ENCODE results near the gene ALK.

Gene ALK

GRCh38 chr2:29262681-29263260 lies 658.6 kb downstream of the ALK start:
- H3K9me3 ChIP-seq (replicated peaks; ENCODE audit: insufficient read depth, low read length) = no peaks in the 10 kb centered on the region
- no peak overlapping the region for H2AFZ ChIP-seq (ENCODE audit: low read length)
- no peak overlapping the region for H3K4me2 ChIP-seq (ENCODE audit: low read depth, low read length)
- H3F3A ChIP-seq (ENCODE audit: insufficient read depth, low read length) = no peaks in the 10 kb centered on the region
- no peaks in the 10 kb centered on the region for H3K27me3 ChIP-seq (replicated peaks; ENCODE audit: insufficient read depth, low read length)
- DNase-seq = no peak
- H4K20me1 ChIP-seq (ENCODE audit: insufficient read depth, low read length) = no peaks in the 10 kb centered on the region
- no peaks in the 10 kb centered on the region for H3K9me2 ChIP-seq (replicated peaks; ENCODE audit: insufficient read depth, low read length)
- TF ChIP-seq EZH2 (optimal IDR thresholded peaks at IDR 0.05; ENCODE audit: low read depth, low read length) (no peak), CTCF (IDR thresholded peaks at IDR 0.05; ENCODE audit: low read length) (no peak), EZH2phosphoT487 (IDR thresholded peaks at IDR 0.05; ENCODE audit: low read length) (no peak)
- no peak overlapping the region for H3K4me3 ChIP-seq (ENCODE audit: low read length)
- no peaks in the 10 kb centered on the region for H3K36me3 ChIP-seq (replicated peaks; ENCODE audit: insufficient read depth, low read length)
- no peaks in the 10 kb centered on the region for H3K79me2 ChIP-seq (ENCODE audit: low read length)
- no peak overlapping the region for H3K9ac ChIP-seq (ENCODE audit: low read length)
- no peak overlapping the region for H3K27ac ChIP-seq (ENCODE audit: low read length)
- H3K4me1 ChIP-seq (ENCODE audit: low read length) = no peaks in the 10 kb centered on the region

GRCh38 chr2:29261003-29261402 lies 660.4 kb downstream of the ALK start:
- DNase-seq = no peak
- Histone ChIP-seq H3K27me3 (replicated peaks; ENCODE audit: insufficient read depth, low read length) (no peaks in the 10 kb centered on the region), H4K20me1 (ENCODE audit: insufficient read depth, low read length) (no peaks in the 10 kb centered on the region), H3K36me3 (replicated peaks; ENCODE audit: insufficient read depth, low read length) (no peaks in the 10 kb centered on the region), H3K79me2 (ENCODE audit: low read length) (no peaks in the 10 kb centered on the region), H2AFZ (ENCODE audit: low read length) (no peak overlapping the region), H3K4me1 (ENCODE audit: low read length) (no peaks in the 10 kb centered on the region), H3F3A (ENCODE audit: insufficient read depth, low read length) (no peaks in the 10 kb centered on the region), H3K4me2 (ENCODE audit: low read depth, low read length) (no peak overlapping the region), H3K9me3 (replicated peaks; ENCODE audit: insufficient read depth, low read length) (no peaks in the 10 kb centered on the region), H3K9me2 (replicated peaks; ENCODE audit: insufficient read depth, low read length) (no peaks in the 10 kb centered on the region), H3K9ac (ENCODE audit: low read length) (no peak overlapping the region), H3K27ac (ENCODE audit: low read length) (no peak overlapping the region), H3K4me3 (ENCODE audit: low read length) (no peak overlapping the region)
- TF ChIP-seq EZH2 (optimal IDR thresholded peaks at IDR 0.05; ENCODE audit: low read depth, low read length) (no peak), CTCF (IDR thresholded peaks at IDR 0.05; ENCODE audit: low read length) (no peak), EZH2phosphoT487 (IDR thresholded peaks at IDR 0.05; ENCODE audit: low read length) (no peak)

GRCh38 chr2:29260142-29260772 lies 661.1 kb downstream of the ALK start:
- Histone ChIP-seq H3K9me2 (replicated peaks; ENCODE audit: insufficient read depth, low read length) (no peaks in the 10 kb centered on the region), H3F3A (ENCODE audit: insufficient read depth, low read length) (no peaks in the 10 kb centered on the region), H3K9me3 (replicated peaks; ENCODE audit: insufficient read depth, low read length) (no peaks in the 10 kb centered on the region), H3K27me3 (replicated peaks; ENCODE audit: insufficient read depth, low read length) (no peaks in the 10 kb centered on the region), H3K4me1 (ENCODE audit: low read length) (no peaks in the 10 kb centered on the region), H3K27ac (ENCODE audit: low read length) (no peak overlapping the region), H3K4me2 (ENCODE audit: low read depth, low read length) (no peak overlapping the region), H3K79me2 (ENCODE audit: low read length) (no peaks in the 10 kb centered on the region), H2AFZ (ENCODE audit: low read length) (no peak overlapping the region), H3K4me3 (ENCODE audit: low read length) (no peak overlapping the region), H3K9ac (ENCODE audit: low read length) (no peak overlapping the region), H3K36me3 (replicated peaks; ENCODE audit: insufficient read depth, low read length) (no peaks in the 10 kb centered on the region), H4K20me1 (ENCODE audit: insufficient read depth, low read length) (no peaks in the 10 kb centered on the region)
- no peak for DNase-seq
- no peak for TF ChIP-seq EZH2phosphoT487 (IDR thresholded peaks at IDR 0.05; ENCODE audit: low read length)
- TF ChIP-seq CTCF (IDR thresholded peaks at IDR 0.05; ENCODE audit: low read length) = no peak
- no peak for TF ChIP-seq EZH2 (optimal IDR thresholded peaks at IDR 0.05; ENCODE audit: low read depth, low read length)
